AG04449 (cell line): ENCODE data around the gene GSTO1.

Source experiments
- CTCF ChIA-PET: fragments of 350-600 bp; formaldehyde crosslinking; extraction: SDS; loops from one replicate; lab custom pipeline; 2021; ENCODE audit warnings: antibody characterized with exemption; lab: Yijun Ruan, JAX
- POLR2A ChIA-PET: fragments of 400-600, 350-600 bp; formaldehyde crosslinking; extraction: SDS; loops from one replicate; lab custom pipeline; 2020; ENCODE audit warnings: antibody characterized with exemption, inconsistent platforms; lab: Yijun Ruan, JAX
- DNase-seq: peaks from one replicate; pipeline ENCODE4 v3.0.0-alpha.2; 2010; ENCODE audit warnings: low read depth, low spot score
- H3K4me3 ChIP-seq: 2 replicates; pipeline ENCODE4 v1.5.1; 2011; ENCODE audit warnings: low read depth, mild to moderate bottlenecking, control low read depth, low read length
- TF ChIP-seq, protein P1 (sequence below): IDR thresholded peaks from one replicate; pipeline ENCODE4 v1.5.1; 2011; ENCODE audit warnings: mild to moderate bottlenecking, moderate library complexity, low read length, control low read depth, inconsistent platforms; ENCODE audit not compliant: insufficient read depth; ENCODE audit errors: missing control alignments

Gene GSTO1

DNA sequence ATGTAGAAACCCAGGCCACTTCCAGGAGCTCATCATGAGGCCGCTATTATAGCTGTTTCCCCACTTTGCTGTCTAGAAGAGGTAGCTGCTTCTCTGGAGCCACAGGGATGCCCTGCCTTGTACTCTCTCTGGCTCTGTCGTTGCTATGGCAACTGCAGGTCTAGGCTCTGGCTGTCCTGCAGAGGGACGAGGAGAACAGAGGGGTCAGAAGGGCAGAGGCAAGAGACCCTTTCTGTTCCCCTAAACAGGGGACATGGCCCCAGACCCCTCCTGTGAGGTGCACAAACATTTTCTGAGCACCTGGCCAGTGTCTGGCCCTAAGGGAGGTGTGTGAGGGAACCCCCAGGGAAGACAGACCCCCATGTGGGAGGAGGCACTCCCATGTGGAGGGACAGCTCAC, 52.2 kb downstream of the GSTO1 start:
- DNase-seq, result no peak
- H3K4me3 ChIP-seq, result no peak overlapping the region
- TF ChIP-seq, protein P1, sequence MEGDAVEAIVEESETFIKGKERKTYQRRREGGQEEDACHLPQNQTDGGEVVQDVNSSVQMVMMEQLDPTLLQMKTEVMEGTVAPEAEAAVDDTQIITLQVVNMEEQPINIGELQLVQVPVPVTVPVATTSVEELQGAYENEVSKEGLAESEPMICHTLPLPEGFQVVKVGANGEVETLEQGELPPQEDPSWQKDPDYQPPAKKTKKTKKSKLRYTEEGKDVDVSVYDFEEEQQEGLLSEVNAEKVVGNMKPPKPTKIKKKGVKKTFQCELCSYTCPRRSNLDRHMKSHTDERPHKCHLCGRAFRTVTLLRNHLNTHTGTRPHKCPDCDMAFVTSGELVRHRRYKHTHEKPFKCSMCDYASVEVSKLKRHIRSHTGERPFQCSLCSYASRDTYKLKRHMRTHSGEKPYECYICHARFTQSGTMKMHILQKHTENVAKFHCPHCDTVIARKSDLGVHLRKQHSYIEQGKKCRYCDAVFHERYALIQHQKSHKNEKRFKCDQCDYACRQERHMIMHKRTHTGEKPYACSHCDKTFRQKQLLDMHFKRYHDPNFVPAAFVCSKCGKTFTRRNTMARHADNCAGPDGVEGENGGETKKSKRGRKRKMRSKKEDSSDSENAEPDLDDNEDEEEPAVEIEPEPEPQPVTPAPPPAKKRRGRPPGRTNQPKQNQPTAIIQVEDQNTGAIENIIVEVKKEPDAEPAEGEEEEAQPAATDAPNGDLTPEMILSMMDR, result no peak
- CTCF ChIA-PET, result interaction anchor here (0.6 to 13.4 kb wide), 15 partner anchors 8 to 274 kb away, joined by 3 to 234 read pairs (median 20); partner anchors contain the start of genes CFAP58, ITPRIP and SFR1
- POLR2A ChIA-PET, result interaction anchor here (2.6 kb wide), 1 partner anchor 23 kb away, joined by 9 read pairs; no protein-coding TSS in a partner anchor

DNA sequence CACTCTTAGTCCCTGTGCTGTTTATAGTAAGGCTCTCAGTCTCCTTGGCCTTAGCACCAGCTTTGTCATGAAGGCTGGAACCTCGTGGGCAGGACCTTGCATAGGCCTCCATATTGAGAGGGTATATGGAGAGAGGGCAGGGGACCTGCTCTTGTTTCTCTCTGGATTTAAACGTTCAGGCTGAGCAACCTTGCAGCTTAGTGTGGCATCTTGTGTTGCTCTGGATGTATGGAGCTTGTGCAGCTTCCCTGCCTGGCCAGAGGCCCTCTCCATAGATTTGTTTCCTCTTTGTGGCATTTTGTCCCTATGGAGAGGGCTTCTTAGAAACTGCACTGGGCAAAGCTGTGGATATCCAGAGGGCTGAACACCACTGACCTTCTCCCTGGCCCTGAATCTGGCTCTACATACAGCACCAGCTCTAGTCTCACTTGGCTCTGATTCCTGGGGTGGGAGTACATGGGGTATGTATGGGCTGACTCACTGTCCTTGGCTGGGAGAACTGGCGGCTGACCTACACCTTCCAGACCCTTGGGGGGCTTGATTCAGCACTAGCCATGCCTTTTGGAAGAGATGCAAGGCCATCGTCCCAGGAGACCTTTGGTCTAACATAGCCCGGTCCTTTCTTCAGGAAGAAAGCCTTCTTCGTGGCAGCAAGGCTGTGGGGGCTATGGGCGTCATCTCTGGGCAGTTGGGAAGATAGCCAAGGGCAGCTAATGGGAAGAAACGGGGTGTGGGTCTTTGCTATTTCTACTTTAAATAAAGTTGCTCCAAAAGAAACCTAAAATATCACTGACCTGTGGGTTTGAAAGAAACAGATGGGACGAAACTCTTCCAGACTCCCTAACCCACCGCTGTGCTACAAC, 53.1 kb downstream of the GSTO1 start:
- no peak overlapping the region for H3K4me3 ChIP-seq
- ChIA-PET CTCF (interaction anchor here (0.5 to 13.4 kb wide), 10 partner anchors 9 to 224 kb away, joined by 3 to 234 read pairs (median 24); partner anchors contain the start of genes CFAP58 and ITPRIP), POLR2A (interaction anchor here (1.0 to 2.6 kb wide), 2 partner anchors 9 to 22 kb away, joined by 5 to 9 read pairs; no protein-coding TSS in a partner anchor)
- TF ChIP-seq, protein P1, result no peak
- DNase-seq, result no peak

DNA sequence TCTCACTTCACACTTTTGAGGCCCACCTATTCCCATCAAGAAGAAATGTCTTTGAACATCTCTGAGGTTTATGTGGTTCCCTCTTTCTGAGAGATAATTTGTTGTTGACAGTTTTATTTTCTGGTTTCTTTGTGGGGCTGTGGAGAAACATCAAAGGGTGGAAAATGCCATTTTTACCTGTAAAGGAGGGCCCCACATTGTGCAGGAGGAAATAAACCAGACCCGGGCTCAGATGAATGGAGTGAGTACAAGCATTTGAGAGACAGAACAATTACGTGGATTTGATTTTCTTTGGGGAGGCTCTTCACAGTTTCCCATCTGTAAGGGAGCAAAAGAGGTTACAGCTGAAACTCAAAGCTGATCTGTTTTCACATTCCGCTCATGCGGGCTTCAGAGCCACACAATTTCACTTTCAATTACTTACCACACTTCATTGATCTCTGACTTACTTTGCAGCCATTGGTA, 53.8 kb downstream of the GSTO1 start:
- ChIA-PET POLR2A (interaction anchor here (1.0 kb wide), 1 partner anchor 9 kb away, joined by 5 read pairs; no protein-coding TSS in a partner anchor), CTCF (interaction anchor here (1.6 to 13.4 kb wide), 5 partner anchors 9 to 44 kb away, joined by 5 to 234 read pairs (median 122); partner anchors contain the start of gene CFAP58)
- TF ChIP-seq, protein P1, result no peak
- no peak overlapping the region for H3K4me3 ChIP-seq
- DNase-seq, result no peak

DNA sequence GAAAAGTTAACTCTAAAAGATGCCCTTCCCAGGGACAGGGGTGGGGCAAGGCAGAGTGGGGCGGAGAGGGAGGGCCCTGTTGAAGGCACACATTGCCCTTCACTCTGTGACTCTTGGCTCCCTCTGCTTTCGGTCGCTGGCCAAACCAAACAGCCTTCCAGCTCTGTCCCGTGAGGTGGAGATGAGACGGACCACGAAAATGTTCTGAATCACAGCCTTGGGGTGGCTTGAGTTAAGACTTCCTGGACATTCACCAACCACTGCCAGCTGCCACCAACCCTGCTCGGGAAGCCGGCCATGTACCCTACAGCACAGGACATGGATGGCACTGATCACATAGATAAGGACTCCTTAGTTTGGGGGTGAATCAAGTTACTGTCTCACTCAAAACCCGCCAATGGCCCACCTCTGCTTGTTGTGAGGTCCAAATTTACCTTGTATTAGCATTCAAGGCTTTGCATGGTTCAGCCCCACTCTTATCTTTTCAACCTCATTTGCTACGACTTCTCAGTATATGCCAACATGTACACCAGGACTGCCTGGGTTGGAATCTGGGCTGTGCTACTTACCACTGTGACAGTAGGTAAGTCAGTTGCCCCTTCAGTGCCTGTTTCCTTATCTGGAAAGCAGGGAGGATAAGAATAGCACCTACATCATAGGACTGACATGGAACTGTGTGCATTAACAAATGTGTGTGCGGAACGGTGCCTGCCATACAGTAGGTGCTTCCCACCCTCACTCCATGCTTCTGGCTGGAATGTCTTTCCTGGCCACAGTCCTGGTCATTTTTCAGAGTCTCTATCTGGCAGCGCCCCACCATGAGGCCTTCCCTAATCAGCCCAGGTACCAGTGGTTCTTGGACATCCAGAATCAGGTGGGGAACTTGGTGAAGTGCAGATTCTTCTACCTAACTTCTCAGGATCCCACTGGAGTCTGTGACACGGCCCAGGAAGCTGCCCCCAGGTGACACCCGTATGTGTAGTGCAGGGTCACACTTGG, 55.6 kb downstream of the GSTO1 start:
- DNase-seq, result no peak
- no peak overlapping the region for H3K4me3 ChIP-seq
- ChIA-PET POLR2A (interaction anchor here (1.2 kb wide), 2 partner anchors 10 to 28 kb away, joined by 4 to 5 read pairs; partner anchors contain the start of gene ITPRIP), CTCF (interaction anchor here (1.0 to 14.8 kb wide), 9 partner anchors 4 to 43 kb away, joined by 4 to 234 read pairs (median 23); partner anchors contain the start of gene CFAP58)
- TF ChIP-seq, protein P1, result no peak

DNA sequence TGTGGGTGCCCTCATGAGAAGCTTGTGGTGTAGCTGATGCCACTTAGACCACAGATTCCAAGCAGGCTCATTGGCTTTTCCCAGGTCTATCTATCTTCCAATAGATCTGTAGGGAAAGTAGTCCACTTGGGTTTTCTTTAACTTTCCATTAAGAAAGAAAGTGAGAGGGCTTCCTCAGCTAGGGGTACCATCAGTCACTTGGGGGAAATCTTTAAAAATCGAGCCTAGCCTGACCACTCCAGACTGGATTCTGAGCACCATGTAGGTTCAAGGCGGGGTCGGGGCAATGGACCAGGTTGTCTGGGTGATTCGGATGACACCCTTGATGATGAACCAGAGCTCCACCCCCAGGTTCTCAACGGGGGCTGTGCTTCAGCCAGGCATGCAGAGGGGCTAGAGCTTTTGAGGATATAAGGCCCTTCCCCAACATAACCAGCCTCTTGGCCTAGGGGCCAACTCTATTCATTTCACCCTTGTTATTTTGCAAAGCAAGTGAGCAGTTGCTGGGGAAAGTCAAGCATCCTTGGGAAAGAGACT, 56.6 kb downstream of the GSTO1 start:
- no peak for DNase-seq
- ChIA-PET CTCF (interaction anchor here (1.0 to 14.8 kb wide), 10 partner anchors 5 to 42 kb away, joined by 3 to 234 read pairs (median 6); partner anchors contain the start of genes CFAP58 and ITPRIP), POLR2A (no interaction called here)
- TF ChIP-seq, protein P1, result no peak
- H3K4me3 ChIP-seq, result no peak overlapping the region
